HuH-7 (cell line): Measurements from ENCODE around the gene OGFR.

ENCODE experiments used
- DNase-seq: peaks from one replicate; pipeline ENCODE4 v3.0.0; 2011; ENCODE audit warnings: low spot score

The OGFR gene

GRCh38 chr20:62804627-62805154 is at the start of gene OGFR:
Gene OGFR, plus strand, starts transcription at chr20:62804835. Its CDS starts 25 bp downstream, at chr20:62804860.
- peak; percentile 90 for DNase-seq

GRCh38 chr20:62754991-62755356 is 49.7 kb upstream of the OGFR start:
- DNase-seq = no peak

- DNase-seq = no peak
These were observed 48.6 kb upstream of the OGFR start for GRCh38 chr20:62755817-62756724.

GRCh38 chr20:62758226-62758912 is 46.3 kb upstream of the OGFR start:
- no peak for DNase-seq

GRCh38 chr20:62759981-62760431 is 44.6 kb upstream of the OGFR start:
- no peak for DNase-seq

- no peak for DNase-seq
These were observed 44.2 kb upstream of the OGFR start for GRCh38 chr20:62760471-62760855.

- DNase-seq = no peak
These were observed 43.5 kb upstream of the OGFR start for GRCh38 chr20:62760856-62761758.

GRCh38 chr20:62761759-62762131 is 42.9 kb upstream of the OGFR start:
- DNase-seq = no peak

GRCh38 chr20:62762376-62762775 is 42.3 kb upstream of the OGFR start:
- no peak for DNase-seq

- DNase-seq = no peak
These were observed 41.8 kb upstream of the OGFR start for GRCh38 chr20:62762801-62763368.

GRCh38 chr20:62763404-62763803 is 41.2 kb upstream of the OGFR start:
- no peak for DNase-seq

- no peak for DNase-seq
These were observed 40.3 kb upstream of the OGFR start for GRCh38 chr20:62764156-62764935.

GRCh38 chr20:62765021-62765420 is 39.6 kb upstream of the OGFR start:
- no peak for DNase-seq

- DNase-seq = no peak
These were observed 39.1 kb upstream of the OGFR start for GRCh38 chr20:62765432-62766070.

- DNase-seq = no peak
These were observed 38.6 kb upstream of the OGFR start for GRCh38 chr20:62766071-62766450.

GRCh38 chr20:62766716-62767115 is 37.9 kb upstream of the OGFR start:
- no peak for DNase-seq

- no peak for DNase-seq
These were observed 36.4 kb upstream of the OGFR start for GRCh38 chr20:62768234-62768546.

- no peak for DNase-seq
These were observed 35.9 kb upstream of the OGFR start for GRCh38 chr20:62768551-62769287.

GRCh38 chr20:62769346-62770071 is 35.1 kb upstream of the OGFR start:
- DNase-seq = no peak
